Hematopoietic multipotent progenitor cell treated with erythropoietin and hydrocortisone succinate and interleukin-3 and kit ligand, for 8 days (in vitro differentiated cells): ENCODE data around the gene LBHD1.
"Not testable (repeated sequence)": the region's sequence is repeated elsewhere in the genome, so short reads cannot be mapped to it uniquely, and the experiment has no call there.

Experiments
- DNase-seq: peaks from one replicate; pipeline ENCODE4 v3.0.0-alpha.2; 2015

The LBHD1 gene

DNA sequence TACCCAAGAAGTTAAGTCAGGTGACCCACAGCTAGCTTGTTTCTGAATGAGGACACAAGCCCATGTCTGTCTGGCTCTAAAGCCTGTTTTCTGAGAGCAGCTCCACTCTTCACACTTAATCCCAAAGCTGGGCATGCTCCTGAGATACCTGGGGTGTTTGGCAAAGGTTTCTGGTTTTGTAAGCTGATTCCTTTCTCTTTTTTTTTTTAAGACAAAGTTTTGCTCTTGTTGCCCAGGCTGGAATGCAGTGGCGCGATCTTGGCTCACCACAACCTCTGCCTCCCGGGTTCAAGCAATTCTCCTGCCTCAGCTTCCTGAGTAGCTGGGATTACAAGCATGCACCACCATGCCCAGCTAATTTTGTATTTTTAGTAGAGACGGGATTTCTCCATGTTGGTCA is 21.6 kb upstream of the LBHD1 start:
- not testable (repeated sequence) for DNase-seq

DNA sequence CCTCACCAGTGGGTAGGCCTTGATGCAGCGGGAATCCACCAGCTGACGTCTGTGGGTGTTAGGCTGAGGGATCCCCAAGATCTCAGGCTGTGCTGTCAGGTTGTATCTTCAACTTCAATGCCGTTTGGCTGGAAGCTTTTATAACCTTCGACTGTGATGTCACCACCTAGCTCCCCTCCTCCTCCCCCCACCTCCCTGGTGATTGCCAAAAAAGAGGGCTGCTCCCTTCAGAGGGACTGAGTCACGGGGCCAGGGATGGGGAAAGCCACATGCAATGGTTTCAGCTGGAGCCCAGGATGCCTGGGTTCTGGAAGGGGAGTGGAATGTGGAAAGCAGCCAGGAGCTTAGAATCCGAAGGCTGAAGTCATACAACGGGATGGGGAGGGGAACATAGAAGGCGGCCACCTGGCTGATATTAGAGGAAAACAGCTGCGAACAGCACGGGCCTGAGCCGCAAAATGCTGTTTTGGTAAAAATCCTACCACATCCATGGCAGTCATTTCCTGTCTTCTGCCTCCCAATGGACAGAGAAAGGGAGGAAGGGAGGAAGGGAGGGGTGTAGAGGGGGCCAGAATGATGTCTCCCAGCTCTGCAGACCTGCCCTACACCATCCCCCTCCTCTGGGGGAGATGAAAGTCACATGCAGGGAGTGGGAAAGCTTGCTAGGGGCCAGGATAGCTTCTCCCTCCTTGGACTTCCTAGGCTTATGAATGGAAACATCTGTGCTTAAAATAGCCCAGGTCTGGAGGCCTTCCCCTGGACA is 17.5 kb upstream of the LBHD1 start, which contains the start of gene LRRN4CL:
TSS of gene LRRN4CL (minus strand) at position 110 of the 763 bp plus-strand sequence. CDS start 1,022 bp downstream, outside the sequence.
- no peak for DNase-seq

DNA sequence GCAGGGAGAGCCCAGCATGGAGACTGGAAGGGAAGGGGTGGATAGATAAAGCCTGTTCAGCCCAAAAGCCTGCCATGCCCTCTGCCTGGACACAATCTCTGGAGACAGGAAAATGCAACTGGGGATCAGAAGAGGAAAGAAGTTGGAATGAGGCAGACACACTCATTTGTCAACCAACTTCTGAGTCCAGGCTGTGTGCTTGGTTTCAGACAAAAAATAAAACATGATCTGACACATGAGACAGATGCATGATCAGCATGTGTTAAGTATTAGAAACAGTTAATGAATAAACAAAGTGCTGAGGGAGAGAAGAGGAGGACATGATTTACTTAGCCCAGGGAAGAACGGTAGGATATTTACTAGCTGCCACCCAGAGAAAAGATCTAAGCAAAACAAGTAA is 16.4 kb upstream of the LBHD1 start:
- no peak for DNase-seq

DNA sequence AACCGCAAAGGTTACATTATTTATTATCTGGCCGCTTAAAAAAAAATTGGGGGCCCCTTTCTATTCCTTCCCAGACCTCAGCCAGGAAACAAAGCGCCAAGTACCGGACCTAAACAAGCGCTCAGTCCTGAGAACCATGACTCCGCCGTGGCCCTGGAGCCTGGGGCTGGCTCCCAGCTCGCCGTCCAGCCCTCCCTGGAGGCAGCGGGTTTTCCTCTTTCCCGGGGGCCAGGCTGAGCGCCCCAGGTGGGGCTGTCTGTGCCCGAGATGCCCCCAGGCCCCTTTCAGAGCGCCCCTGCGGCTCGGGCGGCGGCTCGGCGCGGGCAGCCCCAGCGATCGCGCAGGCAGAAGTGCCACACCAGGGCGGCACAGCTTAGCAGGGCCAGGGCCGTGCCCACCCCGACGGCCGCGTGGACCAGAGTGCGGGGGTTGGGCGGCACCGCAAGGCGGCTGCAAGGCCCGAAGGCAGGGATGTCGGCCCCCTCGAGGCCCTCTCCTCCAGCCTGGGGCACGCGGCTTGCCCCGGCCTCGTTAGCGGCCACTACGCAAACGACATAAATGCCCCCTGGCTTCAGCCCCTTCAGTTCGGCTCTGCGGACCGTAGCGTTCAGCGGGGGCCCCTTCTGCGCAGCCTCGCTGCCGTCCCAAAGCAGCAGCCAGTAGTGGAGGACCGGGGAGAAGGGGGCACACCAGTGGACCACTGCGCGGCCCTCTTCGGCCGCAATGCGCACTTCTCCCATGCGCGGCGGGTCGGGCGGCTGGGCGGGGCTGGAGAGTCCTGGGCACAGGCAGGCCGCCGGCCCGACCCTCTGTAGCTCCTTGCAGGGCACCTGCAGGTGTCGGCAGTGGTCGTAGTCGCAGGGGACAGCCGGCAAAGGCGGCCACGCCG is 15.7 kb upstream of the LBHD1 start:
- DNase-seq, result no peak

DNA sequence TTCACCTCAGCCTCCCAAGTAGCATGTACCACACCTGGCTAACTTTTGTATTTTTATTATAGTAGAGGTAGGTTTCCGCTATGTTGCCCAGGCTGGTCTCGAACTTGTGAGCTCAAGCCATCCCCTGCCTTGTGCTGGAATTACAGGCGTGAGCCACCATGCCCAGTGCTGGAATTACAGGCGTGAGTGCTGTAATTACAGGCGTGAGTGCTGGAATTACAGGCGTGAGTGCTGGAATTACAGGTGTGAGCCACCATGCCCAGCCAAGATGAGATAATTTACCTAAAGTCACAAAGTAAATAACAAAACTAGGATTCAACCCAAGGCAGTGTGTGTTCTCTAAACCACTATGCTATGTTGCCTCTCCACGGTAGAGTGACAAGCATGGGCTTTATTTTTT is 10.5 kb upstream of the LBHD1 start:
- no peak for DNase-seq

DNA sequence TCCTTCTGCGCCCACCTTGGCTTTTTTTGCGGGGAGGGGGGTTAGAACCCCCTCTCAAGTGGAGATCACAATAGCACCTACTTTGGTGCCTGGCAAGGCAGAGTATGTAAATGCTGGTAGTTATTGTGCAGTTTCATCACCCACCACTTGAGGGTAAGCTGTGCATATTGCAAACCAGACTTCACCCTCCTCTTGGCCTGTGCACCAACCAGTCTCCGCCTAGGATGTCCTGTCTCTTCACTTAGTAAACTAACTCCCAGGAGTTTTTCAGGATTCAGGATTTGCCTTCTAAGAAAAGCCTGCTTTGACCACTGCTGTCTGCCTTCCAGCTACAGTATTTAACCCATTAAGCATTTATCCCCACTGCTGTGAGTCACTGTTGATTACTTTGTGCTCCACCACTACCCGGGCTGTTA is 8.8 kb upstream of the LBHD1 start:
- peak; percentile 85 for DNase-seq

DNA sequence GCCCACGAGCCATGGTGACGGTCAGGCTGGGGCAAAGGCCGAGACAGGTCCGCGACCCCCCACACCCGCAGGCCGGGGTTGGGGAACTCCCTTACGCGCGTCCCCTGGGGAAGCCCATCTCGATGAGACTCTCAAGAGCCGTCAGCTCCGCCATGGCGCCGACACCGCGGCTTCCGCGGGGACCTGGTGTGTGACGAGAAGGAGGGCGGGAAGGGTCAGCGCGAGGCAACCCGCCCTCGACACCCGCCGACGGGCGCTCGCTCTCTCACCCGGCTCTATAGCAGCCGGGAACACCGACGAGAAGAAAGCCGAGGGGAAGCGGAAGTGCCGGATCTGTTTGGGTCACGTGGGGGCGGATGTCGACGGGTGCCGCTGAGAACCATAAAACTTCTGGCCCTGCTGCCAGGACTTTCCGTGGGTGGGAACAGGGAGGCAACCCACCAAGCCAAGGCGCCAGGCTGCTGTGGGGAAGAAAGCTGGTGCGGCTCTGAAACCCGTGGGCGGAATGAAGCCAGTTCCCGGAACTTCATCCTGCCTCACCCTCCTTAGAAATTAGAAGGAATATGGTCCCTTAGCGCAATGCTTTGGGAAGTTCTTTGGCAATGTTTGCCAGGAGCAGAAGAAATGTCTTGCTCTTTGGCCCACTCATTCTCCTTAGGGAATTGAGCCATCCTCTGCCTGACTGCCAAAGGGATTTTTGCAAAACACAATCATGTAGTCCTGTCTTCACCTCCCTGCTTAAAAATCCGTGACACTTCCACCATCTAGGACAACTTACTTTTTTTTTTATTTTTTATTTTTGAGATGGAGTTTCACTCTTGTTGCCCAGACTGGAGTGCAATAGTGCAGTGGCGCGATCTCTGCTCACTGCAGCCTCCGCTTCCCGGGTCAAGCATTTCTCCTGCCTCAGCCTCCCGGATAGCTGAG is 7.0 kb upstream of the LBHD1 start, which contains the start of gene UBXN1:
TSS of gene UBXN1 (minus strand) at position 304 of the 927 bp plus-strand sequence. CDS start at position 154, 150 bp downstream.
- DNase-seq, result peak; percentile 91

DNA sequence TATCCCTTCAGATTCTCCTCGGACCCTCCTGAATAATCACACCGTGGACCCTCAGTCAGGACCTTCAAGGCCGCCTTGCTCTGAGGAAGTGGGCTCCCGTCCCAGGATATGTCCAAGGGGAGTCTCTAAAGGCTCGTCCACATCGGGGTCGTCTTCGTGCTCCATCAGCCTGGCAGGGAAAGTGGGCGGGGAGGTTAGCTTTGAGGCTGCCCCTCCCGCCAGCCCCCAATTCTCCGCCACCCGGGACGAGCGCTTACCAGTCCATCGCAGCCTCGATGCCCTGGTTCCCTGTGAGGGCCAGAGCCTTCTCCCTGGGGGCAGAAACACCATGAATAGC is 6.3 kb upstream of the LBHD1 start:
- no peak for DNase-seq

DNA sequence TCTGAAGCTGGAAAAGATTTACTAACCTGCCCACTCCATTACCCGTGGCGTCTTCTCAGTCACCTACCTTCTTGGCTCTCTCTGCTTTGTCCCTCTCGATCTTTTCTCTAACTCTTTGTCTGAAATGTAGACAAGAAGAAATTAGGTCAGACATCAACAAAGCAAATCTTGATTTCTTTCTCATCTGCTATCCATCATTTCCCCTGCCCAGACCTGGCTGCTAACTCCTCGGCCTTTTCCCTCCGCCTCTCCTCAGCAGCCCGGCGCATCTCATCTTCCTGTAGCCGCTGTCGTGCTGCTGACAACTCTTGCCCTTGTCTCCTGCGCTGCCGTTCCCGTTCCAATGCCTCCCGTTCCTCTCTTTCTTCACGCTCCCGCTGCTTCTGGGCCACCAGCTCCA is 5.6 kb upstream of the LBHD1 start:
- DNase-seq, result no peak

DNA sequence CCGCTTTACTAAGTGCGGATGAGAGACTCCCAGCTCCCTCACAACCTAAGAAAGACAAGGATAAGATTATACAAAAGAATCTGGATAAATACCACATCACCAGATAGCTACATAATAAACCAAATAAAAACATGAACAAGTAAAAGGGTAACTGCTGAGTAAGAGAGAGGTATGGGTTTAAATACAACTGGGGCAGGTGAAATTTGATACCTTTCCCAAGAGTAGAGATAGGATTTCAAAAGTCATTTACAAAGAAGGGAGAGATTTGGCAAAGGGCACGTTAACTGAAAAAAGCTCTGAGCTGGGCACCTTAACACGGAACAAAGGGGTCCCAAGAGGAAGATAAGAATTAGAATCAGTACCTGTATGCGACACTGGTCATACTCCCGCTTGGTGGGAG is 5.1 kb upstream of the LBHD1 start:
- no peak for DNase-seq

DNA sequence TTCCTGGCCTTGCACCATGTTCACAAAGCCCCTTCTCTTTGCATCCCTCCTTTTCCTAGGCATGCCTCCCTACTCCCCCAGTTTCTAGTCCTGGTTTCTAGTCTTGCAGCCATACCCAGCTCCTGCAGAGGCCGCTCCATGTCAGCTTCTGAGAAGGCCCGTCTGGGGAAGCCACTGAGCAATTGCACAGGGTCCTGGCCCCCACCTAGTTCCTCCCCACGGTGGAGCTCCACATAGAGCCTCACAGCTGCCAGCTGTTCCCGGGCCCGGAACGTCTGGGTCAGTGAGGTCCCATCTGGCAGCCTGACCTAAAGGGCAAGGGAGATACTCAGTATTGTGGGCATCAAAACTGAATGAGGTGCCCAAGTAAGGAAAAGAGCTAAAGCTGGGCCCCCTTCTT is 4.6 kb upstream of the LBHD1 start:
- DNase-seq, result no peak

DNA sequence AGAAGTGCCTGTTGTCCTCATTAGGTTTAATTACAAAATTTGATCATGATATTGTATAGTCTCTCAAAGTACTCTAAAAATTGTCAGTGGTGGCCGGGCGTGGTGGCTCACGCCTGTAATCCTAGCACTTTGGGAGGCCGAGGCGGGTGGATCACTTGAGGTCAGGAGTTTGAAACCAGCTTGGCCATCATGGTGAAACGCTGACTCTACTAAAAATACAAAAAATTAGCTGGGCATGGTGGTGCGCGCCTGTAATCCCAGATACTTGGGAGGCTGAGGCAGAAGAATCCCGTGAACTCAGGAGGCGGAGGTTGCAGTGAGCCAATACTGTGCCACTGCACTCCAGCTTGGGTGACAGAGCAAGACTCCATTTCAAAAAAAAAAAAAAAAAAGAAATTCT is 3.3 kb upstream of the LBHD1 start:
- DNase-seq, result not testable (repeated sequence)

DNA sequence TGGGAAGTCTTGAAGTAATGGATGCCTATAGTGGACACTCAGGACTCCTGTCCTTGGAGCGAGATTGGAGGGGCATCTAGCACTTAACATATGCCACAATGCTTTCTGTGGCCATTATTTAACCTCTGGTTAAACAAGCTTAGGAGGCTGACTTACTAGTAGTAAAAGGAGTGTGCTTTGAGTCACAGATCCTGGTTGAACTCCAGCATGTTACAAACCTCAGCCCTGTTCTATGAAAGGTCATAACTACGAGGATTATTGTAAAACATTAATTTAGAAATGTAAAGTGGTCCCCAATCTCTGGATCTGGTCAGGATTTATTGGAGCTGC is 1.1 kb upstream of the LBHD1 start:
- DNase-seq, result no peak

DNA sequence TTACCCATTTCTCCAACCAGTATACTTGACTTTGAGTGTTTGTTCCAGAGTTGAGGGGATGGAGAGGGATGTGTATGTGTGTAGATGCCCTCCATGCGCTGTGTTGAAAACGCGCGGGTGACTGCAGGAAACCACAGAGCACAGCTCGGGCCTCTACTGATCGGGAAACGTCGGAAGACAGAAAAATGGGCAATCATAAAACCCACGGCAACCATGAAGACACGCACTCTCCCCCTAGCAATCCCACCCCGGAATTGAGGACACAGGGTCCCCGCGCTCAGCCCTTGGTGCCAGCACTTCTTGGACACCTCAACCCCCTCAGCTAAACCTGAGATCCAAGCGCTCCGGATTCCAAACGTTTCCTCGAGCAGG is 845 bp downstream of the LBHD1 start:
- peak; percentile 45 for DNase-seq

DNA sequence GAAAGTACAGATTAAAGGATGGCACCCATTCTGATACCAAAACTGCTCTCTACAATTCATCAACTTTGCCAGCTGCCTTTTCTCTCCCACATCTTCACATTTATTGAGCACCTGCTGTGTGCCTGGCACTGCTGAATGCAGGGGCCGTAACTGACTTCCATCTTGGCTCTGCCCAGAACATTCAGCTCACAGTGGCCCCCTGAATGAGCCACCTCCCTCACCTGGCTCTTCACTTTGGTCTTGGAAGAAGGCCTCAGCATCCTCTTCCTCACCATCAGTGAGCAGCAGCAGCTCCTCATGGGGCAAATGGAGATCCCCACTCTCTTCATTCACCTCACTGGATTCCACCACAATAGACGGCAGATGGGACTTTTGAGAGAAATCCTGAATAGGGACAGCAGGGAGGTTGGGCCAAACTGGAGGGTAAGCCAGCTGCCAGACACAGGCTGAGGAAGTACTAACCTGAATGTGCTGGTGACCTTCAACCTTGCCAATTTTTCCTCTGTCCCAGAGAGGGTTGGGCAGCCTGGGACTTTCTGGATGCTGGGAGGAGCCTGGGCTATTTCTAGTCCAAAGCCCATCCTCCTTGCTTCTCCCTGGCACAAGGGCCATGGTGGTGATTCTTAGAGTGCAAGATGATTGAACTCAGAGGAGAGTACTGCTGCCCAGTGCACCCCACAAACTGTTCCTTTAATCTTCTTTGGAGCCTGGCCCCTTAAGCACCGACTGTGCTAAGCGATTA is 2.5 kb downstream of the LBHD1 start:
- DNase-seq, result peak; percentile 54

DNA sequence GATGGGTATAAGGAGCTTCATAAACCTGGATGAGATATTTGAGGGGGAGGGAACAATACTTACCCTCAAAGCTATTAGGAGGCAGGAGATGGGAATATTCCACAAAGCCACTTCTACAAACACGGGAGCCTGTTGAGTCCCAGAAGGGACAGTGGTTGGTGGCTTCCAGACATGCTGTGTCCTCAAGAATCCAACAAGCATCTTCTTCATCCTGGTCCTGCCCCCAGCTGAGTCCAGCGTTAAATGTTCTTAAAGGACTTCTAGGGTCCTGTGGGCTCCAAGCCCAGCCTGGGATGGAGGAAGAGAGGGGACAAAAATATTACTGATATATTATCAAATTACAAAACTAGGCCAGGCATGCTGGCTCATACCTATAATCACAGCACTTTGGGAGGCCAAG is 4.6 kb downstream of the LBHD1 start:
- DNase-seq, result no peak

DNA sequence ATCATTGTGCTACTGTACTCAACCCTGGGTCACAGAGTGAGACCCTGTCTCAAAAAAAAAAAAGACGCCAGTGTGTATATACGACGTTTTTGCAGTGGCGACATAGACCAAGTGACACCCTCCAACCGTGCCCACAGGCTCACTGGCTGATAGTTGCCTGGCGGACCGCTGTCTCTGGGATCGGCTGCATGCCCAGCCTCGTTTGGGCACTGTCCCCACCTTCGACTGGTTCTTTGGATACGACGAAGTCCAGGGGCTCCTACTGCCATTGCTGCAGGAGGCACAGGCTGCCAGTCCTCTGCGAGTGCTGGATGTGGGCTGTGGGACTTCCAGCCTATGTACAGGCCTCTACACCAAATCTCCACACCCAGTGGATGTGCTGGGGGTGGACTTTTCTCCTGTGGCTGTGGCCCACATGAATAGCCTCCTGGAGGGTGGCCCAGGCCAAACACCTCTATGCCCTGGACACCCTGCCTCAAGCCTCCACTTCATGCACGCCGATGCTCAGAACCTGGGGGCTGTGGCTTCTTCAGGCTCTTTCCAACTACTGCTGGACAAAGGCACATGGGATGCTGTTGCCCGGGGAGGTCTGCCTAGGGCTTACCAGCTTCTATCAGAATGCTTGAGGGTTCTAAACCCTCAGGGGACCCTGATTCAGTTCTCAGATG is 5.7 kb downstream of the LBHD1 start:
- DNase-seq, result peak; percentile 22

DNA sequence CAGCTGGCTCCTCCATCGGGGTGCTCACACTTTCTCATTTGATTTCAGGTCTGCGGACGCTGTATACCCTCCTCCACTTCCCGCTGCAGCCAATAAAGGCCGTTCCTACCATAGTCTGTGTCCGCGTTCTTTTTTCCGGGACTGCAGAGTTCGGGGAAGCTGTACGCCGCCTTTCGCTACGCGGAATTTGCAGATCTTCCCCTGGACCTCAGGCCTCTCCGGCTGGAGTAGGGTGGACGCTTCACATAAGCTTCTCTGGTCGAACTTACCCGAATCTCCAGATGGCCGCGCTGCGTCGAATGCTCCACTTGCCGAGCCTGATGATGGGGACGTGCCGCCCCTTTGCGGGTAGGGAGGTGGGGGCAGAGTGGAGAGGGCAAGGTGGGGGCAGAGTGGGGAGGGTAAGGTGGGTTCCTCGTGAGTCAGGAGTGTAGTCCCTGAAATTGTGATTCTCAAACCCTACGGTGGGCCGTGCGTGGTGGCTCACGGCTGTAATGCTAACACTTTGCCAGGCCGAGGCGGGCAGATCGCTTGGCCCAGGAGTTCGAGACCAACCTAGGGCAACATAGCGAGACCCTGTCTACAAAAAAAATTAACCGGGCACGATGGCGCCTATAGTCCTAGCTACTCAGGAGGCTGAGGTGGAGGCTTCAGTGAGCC is 6.3 kb downstream of the LBHD1 start:
- DNase-seq, result peak; percentile 57

DNA sequence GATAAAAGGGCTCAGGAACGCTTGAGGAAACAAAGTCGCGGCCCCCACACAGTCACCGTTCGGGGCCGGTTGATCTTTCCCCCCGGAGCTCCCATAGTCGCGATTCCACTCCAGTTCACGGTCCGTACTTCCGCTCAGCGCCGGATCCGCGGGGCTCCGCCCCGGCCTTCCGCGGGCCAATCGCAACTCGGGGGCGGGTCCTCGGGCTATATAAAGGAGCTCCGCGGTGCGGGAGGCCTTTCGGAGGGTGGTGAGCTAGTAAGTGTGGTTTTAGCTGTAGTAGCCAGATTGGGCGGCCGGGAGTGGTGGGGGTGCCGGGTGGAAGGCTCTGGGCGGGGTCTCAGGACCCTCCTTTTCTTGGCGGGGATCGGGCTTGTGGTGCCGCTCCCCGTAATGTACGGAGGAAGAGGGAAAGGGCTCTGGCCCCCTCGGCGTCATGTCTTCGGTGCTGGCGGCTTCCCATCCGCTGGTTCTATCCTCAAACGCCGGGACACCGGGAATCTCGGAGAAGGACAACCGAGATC is 6.9 kb downstream of the LBHD1 start, which contains the start of the genes C11orf98 and CSKMT:
TSS of gene C11orf98 (minus strand) at position 136 of the 524 bp plus-strand sequence. CDS start at position 95, 41 bp downstream.
TSS of gene CSKMT (plus strand) at position 238 of the 524 bp plus-strand sequence. CDS start 568 bp downstream, outside the sequence.
- DNase-seq, result peak; percentile 93

DNA sequence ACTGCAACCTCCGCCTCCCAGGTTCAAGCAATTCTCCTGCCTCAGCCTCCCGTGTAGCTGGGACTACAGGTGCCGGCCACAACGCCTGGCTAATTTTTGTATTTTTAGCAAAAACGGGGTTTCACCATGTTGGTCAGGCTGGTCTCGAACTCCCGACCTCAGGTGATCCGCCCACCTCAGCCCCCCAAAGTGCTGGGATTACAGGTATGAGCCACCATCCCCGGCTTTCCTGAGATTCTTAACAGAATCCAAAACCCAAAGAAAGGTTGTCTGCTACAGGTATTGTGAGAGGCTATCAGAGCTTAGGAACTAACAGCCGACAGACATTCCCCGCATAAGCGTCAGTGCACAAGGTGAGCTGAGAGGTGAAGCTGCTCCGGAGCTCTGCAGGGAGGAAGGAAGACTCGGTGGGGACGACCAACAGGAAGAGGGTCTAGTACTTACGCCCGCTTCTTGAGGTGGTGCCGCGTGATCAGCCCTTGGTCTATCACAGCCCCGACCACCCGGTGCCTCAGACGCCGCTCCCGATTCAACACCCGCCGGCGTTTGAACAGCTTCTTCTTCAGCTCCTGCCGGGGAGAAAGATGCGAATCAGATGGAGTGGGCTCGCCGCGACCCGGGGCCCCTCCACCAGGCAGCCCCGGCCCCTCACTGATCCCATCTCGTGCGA is 7.5 kb downstream of the LBHD1 start:
- peak; percentile 66 for DNase-seq
